HG03460 (cell line): ENCODE results near the gene BUB1B.
A peak's percentile ranks its signal among the peaks of the same experiment; 100 is the strongest.
"Not testable (repeated sequence)": the region's sequence is repeated elsewhere in the genome, so short reads cannot be mapped to it uniquely, and the experiment has no call there.

Experiments
- ATAC-seq: cut with Tn5 transposase; IDR thresholded peaks from one replicate; pipeline ENCODE4 v1.9.1; 2021; ENCODE audit not compliant: unreplicated experiment

Gene BUB1B, protein sequence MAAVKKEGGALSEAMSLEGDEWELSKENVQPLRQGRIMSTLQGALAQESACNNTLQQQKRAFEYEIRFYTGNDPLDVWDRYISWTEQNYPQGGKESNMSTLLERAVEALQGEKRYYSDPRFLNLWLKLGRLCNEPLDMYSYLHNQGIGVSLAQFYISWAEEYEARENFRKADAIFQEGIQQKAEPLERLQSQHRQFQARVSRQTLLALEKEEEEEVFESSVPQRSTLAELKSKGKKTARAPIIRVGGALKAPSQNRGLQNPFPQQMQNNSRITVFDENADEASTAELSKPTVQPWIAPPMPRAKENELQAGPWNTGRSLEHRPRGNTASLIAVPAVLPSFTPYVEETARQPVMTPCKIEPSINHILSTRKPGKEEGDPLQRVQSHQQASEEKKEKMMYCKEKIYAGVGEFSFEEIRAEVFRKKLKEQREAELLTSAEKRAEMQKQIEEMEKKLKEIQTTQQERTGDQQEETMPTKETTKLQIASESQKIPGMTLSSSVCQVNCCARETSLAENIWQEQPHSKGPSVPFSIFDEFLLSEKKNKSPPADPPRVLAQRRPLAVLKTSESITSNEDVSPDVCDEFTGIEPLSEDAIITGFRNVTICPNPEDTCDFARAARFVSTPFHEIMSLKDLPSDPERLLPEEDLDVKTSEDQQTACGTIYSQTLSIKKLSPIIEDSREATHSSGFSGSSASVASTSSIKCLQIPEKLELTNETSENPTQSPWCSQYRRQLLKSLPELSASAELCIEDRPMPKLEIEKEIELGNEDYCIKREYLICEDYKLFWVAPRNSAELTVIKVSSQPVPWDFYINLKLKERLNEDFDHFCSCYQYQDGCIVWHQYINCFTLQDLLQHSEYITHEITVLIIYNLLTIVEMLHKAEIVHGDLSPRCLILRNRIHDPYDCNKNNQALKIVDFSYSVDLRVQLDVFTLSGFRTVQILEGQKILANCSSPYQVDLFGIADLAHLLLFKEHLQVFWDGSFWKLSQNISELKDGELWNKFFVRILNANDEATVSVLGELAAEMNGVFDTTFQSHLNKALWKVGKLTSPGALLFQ

DNA sequence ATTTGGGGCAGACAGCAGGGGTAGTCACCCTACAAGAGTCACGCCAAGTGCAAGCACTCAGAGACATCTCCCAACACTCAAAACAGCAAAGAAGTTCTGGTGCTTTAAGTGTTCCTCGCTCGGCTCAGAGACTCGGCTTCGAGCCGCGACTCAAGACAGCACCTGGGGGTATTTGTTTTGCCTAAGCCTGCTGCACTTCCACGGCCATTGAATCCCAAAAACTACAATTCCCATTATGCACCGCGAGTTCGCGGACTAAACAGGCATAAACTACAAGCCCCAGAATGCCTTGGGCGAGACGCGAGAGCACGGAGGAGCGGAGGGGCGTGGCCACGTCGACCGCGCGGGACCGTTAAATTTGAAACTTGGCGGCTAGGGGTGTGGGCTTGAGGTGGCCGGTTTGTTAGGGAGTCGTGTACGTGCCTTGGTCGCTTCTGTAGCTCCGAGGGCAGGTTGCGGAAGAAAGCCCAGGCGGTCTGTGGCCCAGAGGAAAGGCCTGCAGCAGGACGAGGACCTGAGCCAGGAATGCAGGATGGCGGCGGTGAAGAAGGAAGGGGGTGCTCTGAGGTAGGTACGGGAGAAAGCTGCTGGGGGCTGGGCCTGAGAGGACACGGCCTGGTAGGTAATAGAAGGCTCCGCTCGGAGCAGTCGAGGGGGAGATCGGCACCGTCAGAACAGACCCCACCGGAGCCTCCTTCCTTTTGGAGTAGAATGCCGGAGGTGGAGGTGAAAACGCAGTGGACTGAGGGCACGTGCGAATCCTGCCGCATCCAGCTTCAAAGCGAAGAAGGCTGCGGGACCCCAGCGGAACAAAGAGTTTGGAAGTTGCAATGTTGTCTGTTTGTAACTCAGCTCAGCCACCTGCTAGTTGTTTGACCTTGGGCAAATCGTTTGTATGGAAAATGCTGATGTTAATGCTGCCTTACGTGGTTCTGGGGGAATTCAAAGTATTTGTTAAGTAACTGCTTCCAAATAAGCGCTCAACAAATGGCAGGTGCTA is at the start of gene BUB1B:
Gene BUB1B (plus strand): TSS at position 381 of the 1,000 bp plus-strand sequence. CDS start 152 bp downstream, at position 533.
- ATAC-seq: peak; percentile 92

DNA sequence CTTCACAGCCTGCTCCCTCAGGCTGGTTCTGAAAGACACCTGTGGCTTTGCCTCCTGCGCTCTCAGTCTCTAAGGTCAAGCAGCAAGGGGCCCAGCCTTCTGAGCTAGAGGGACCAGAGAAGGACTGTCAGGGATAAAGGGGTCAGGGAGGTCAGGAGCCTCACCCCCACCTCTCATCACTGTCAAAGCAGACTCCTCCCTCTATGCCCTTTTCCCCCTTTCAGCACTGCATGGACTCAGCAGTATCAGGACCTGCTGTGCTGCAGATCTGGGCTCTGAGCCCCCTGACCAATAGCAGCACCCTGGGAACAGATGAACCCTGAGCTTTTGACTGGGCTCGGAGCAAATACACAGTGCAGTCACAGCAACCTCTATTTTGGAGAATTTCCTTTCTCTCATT is 49.0 kb upstream of the BUB1B start:
- no peak for ATAC-seq

DNA sequence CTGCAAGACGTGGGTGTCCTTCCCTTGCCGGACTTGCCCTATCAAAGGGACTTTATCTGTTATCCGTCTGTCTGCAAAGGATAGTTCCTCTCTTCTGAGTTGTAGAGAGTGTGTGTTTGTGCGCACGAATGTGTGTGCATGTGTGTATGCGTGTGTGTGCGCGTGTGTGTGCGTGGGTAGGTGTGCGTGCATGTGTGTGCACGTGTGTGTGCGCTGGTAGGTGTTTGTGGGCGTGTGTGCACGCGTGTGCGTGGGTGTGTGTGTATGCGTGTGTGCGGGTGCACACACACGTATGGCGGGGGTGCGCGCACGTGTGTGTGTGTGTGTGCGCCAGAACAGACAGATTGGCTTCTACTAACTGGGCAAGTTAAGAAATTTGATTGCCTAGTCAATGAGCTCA is 48.1 kb upstream of the BUB1B start:
- no peak for ATAC-seq

DNA sequence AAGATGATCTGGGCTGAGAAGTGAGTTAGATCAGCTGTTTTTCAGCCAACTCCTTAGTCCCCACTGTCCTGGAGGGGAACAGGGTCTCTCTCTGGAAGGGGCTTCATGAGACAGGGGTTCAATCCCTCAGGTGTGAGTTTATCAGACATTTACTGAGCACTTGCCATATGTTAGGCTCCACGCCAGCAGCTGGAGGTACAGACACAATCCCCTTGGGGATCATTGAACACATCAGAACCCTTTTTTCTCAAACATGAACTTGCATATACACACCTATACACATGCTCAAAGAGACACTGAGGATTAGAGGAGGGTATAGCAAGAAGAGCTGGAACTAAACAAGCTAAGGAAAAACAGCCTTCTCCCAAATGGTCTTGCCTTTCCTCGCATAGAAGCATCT is 46.7 kb upstream of the BUB1B start:
- ATAC-seq: no peak

GRCh38 chr15:40115106-40115505 is 45.8 kb upstream of the BUB1B start:
- ATAC-seq: not testable (repeated sequence)

DNA sequence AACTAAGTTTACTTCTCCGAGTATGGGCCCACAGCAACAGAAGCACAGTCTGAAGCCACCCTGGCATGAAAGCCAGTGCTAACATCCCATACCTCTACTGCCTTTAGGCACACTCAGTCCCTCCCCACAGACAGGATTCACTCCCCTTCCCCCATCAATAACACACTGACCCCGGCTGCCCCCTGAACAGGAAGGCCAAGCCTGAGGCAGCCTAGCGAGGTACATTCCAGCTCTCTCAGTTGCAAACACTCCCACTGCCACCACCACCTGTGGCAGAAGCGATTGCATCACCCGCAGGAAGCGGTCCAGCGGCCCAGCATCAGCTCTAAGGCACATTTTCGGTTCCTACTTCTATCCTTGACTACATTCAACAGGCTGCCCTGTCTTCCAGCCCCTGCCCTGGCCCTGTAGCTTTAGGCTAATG is 45.2 kb upstream of the BUB1B start:
- peak; percentile 94 for ATAC-seq

- ATAC-seq: no peak
These were observed 42.4 kb upstream of the BUB1B start for GRCh38 chr15:40118473-40118872.

- ATAC-seq: no peak
These were observed 38.8 kb upstream of the BUB1B start for GRCh38 chr15:40121911-40122638.

- not testable (repeated sequence) for ATAC-seq
These were observed 37.9 kb upstream of the BUB1B start for GRCh38 chr15:40122989-40123388.

DNA sequence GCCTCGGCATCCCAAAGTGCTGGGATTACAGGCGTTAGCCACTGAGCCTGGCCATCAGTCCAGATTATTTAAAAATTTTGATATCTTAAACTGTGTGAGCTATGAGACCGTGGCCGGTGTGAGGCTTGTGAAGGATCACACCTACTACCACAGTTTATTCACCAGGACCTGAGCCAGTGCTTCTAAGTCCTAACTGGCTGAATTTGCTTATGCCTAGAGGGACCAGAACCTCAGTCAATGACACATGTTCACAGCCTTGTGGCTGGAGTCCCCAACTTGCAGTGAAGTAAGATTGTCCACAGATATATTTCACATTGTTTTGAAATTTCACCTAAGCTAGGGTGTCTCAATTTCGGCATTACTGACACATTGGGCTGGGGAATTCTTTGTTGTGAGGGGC is 37.0 kb upstream of the BUB1B start:
- not testable (repeated sequence) for ATAC-seq

- not testable (repeated sequence) for ATAC-seq
These were observed 36.5 kb upstream of the BUB1B start for GRCh38 chr15:40124333-40124732.

DNA sequence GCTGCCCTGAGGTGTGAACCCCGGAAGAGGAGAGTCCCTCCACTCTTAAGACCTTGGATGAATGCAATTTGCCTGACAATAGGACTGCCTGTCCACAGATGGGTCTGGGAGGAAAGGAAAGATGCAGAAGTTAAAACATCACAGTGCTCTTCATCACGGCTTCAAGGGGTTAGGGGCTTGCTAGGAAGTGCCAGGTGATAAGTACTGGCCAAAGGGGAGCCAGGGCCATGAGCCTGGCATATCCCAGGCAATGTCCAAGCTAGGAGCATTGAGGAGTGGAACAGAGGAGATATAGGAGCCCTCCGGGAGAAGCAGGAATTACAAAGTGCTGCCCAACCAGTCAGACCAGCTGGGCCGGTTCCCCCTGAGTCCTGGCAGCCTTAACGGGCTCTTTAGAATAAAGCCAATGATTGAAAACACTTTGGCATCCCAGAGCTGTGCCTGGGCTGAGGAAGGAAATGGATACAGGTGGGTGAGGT is 36.0 kb upstream of the BUB1B start:
- not testable (repeated sequence) for ATAC-seq

- ATAC-seq: no peak
These were observed 34.9 kb upstream of the BUB1B start for GRCh38 chr15:40125950-40126349.

DNA sequence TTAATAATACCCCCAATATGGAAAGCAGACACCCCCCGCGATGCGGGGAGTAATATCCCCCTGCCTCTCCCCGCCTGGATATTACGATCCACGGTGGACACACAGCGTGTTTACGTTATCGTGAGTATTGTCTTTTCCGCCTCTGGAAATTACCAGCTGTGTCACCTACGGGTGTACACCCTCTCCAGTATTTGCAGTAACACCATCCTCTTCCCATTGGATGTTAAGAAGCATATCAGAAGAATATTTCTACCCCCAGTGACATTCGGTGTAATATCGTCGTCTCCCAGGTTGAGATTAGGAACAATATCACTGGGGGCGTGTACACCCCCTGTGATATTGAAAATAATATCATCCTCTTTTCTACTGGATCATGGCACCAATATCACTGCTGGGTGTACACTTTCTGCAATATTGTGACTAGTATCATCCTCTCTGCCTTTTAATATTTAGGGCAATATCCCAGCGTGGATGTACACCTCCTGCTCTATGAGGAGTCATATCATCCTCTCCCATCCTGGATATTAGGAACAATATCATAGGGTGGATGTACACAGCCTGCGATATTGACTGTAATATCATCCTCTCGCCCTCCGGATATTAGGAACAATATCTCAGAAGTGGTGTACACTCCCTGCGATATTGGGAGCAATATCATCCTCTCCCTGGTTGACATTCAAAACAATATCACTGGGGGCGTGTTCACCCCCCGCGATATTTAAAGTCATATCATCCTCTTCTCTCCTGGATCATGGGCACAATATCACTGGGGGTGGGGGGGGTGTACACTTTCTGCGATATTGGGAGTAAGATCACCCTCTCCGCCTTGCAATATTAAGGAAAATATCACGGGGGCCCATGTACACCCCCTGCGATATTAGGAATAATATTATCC is 31.9 kb upstream of the BUB1B start:
- no peak for ATAC-seq

GRCh38 chr15:40130118-40130517 is 30.8 kb upstream of the BUB1B start:
- ATAC-seq: no peak

GRCh38 chr15:40130799-40131502 is 29.9 kb upstream of the BUB1B start:
- ATAC-seq: no peak

- ATAC-seq: no peak
These were observed 27.3 kb upstream of the BUB1B start for GRCh38 chr15:40133544-40133943.

- no peak for ATAC-seq
These were observed 26.0 kb upstream of the BUB1B start for GRCh38 chr15:40134885-40135284.
